Progenitor cell of endocrine pancreas (in vitro differentiated cells): ENCODE data around the gene UTP3. TPM values are rescaled to one million over a fixed set of nuclear protein-coding genes. Genes with fewer than 3 reads are reported as not detected.
"Not testable (repeated sequence)": the region's sequence is repeated elsewhere in the genome, so short reads cannot be mapped to it uniquely, and the experiment has no call there.

Experiments
- DNase-seq: peaks from one replicate; pipeline ENCODE4 v3.0.0; 2021; ENCODE audit warnings: low spot score; ENCODE audit not compliant: unreplicated experiment
- H3K27ac Mint-ChIP-seq: 2 replicates; pipeline ENCODE4 v1.8.0; 2021; ENCODE audit warnings: mild to moderate bottlenecking, moderate library complexity, mixed read lengths
- H3K27me3 Mint-ChIP-seq: 2 replicates; pipeline ENCODE4 v1.8.0; 2021; ENCODE audit warnings: mixed read lengths
- H3K36me3 Mint-ChIP-seq: 2 replicates; pipeline ENCODE4 v1.8.0; 2022; ENCODE audit warnings: mixed read lengths; ENCODE audit not compliant: insufficient read depth
- H3K4me1 Mint-ChIP-seq: 2 replicates; pipeline ENCODE4 v1.8.0; 2021; ENCODE audit warnings: low read depth, mixed read lengths
- H3K4me3 Mint-ChIP-seq: 2 replicates; pipeline ENCODE4 v1.8.0; 2021; ENCODE audit warnings: low read depth, mild to moderate bottlenecking, moderate library complexity, mixed read lengths
- H3K9me3 Mint-ChIP-seq: 2 replicates; pipeline ENCODE4 v1.8.0; 2021; ENCODE audit warnings: low read depth, mixed read lengths
- CTCF ChIP-seq: fragments of 200-600 bp; sonication (generic); IDR thresholded peaks from one replicate; pipeline ENCODE4 v1.5.0; 2021; ENCODE audit warnings: antibody characterized with exemption, mild to moderate bottlenecking; ENCODE audit not compliant: unreplicated experiment
- total RNA-seq: library from RNA; stranded (reverse); gene quantifications from 2 replicates; pipeline ENCODE4 v1.2.1, GENCODE V29; 2021

The UTP3 gene
- total RNA-seq, 1 donor from 2014 or later = 25.5 TPM

- TF ChIP-seq CTCF = no peak
- no peak for DNase-seq
- Mint-ChIP-seq H3K4me1 (peaks cover 10% of the 10 kb centered on the region), H3K27ac (no peak overlapping the region), H3K9me3 (no peaks in the 10 kb centered on the region), H3K36me3 (peaks cover 3% of the 10 kb centered on the region), H3K27me3 (no peaks in the 10 kb centered on the region), H3K4me3 (no peak overlapping the region)
Measured at GRCh38 chr4:70728091-70728490, 39.8 kb downstream of the UTP3 start.

- H3K36me3 Mint-ChIP-seq, H3K9me3 Mint-ChIP-seq, H3K27me3 Mint-ChIP-seq, H3K27ac Mint-ChIP-seq, DNase-seq, H3K4me3 Mint-ChIP-seq: not testable (repeated sequence)
- peaks cover 12% of the 10 kb centered on the region for H3K4me1 Mint-ChIP-seq
Measured at GRCh38 chr4:70732878-70733277, 44.5 kb downstream of the UTP3 start.

GRCh38 chr4:70734168-70734954 is 46.0 kb downstream of the UTP3 start:
- Mint-ChIP-seq H3K27me3 (no peaks in the 10 kb centered on the region), H3K36me3 (peaks cover 3% of the 10 kb centered on the region), H3K9me3 (no peaks in the 10 kb centered on the region), H3K27ac (peak overlapping the region; percentile 12), H3K4me3 (no peak overlapping the region), H3K4me1 (peaks cover 14% of the 10 kb centered on the region)
- TF ChIP-seq CTCF = no peak
- DNase-seq = no peak

- Mint-ChIP-seq H3K9me3 (no peaks in the 10 kb centered on the region), H3K27ac (peak overlapping the region; percentile 12), H3K36me3 (peaks cover 3% of the 10 kb centered on the region), H3K4me1 (peaks cover 15% of the 10 kb centered on the region), H3K27me3 (no peaks in the 10 kb centered on the region), H3K4me3 (no peak overlapping the region)
- no peak for TF ChIP-seq CTCF
- no peak for DNase-seq
Measured at GRCh38 chr4:70734971-70735370, 46.6 kb downstream of the UTP3 start.

GRCh38 chr4:70735915-70736314 is 47.6 kb downstream of the UTP3 start:
- not testable (repeated sequence) for H3K27ac Mint-ChIP-seq, H3K27me3 Mint-ChIP-seq, DNase-seq, H3K4me3 Mint-ChIP-seq, H3K36me3 Mint-ChIP-seq, H3K9me3 Mint-ChIP-seq
- H3K4me1 Mint-ChIP-seq = peaks cover 19% of the 10 kb centered on the region
- peak; percentile 43 for TF ChIP-seq CTCF

- Mint-ChIP-seq H3K27me3 (no peaks in the 10 kb centered on the region), H3K27ac (no peak overlapping the region), H3K4me3 (no peak overlapping the region), H3K9me3 (no peaks in the 10 kb centered on the region), H3K4me1 (peaks cover 25% of the 10 kb centered on the region), H3K36me3 (peaks cover 3% of the 10 kb centered on the region)
- no peak for DNase-seq
- no peak for TF ChIP-seq CTCF
Measured at GRCh38 chr4:70737006-70737405, 48.7 kb downstream of the UTP3 start.
